DMS 273 (cell line): Measurements from ENCODE around the gene COX4I1.

Source experiments
- DNase-seq: peaks from one replicate; lab custom pipeline; 2025; ENCODE audit not compliant: unreplicated experiment; lab: John Stamatoyannopoulos, UW

Gene COX4I1

DNA sequence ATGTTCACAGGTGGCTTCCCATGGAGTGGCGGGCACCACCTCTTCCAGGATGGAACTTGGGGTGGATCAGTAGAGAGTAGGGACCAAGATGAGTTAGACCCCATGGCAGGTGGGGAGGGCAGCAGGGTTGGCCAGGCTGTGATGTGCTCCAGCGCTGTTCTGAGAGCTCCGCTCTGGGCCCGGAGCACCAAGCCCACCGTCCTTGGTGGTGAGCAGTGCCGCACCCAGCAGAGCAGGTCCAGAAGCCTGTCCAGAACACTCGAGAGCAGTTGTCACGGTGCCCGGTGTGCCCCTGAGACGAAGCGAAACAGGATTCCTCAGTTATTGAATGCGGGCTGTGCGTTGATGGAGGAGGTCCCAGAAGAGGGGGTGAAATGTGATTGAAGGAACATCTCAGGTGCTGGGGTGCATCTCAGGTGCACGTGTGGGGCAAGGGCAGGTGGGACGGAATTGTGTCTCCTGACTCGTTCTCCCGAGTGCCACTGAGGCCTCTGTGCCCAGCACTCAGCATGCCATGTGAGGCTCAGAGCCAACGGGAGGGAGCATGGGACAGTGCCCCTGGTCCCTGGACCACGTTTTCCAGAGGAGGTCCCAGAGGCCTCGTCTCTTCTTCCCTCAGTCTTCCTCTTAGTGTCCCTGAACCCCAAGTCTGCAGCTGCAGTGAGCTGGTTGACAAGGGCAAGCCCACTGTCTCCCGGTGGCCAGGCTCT, 39.5 kb downstream of the COX4I1 start:
- no peak for DNase-seq

DNA sequence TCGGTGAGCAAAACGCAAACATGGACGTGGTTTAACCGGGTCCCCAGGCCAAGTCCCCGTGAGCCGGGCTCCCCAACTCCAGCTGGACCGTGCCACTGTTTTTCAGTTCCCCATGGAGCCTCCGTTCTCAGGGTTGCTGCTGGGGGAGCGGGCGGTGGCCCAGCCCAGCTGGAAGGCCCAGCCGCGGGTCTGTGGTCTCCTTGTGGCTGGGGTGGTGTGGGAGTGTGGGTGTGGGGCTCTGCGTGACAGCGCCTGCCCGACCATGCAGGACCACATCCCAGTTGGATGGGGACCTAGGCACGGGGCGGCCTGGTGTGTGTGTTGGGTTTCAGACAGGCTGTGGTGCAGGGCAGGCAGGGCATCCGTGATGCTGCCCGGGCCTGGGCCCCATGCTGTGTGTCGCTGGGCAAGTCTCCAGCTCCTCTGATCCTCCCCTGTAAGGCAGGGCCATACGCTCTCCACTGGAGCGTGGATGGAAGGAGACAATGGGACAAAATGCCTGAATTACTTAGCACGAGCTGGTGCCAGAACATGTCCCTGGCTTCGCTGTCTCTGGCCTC, 40.3 kb downstream of the COX4I1 start:
- DNase-seq, result no peak

DNA sequence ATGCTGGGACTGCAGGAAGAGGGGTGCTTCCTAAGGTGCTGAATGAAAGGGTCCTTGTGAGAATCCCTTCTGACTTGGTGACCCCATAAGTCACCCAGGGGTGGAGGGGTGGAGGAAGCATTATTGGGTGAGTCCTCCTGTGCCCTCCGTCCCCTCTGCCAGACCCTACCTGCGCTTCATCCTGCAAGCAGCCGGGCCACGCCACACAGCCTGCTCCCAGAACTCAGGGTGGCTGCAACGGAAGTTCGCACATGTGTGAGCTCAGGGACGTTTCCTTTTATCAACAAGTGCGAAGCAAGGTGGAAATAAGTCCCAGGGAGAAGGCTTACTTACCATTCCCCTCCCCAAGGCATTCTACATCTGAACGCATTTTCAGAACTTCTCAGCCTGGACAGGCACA, 40.9 kb downstream of the COX4I1 start:
- DNase-seq, result no peak

DNA sequence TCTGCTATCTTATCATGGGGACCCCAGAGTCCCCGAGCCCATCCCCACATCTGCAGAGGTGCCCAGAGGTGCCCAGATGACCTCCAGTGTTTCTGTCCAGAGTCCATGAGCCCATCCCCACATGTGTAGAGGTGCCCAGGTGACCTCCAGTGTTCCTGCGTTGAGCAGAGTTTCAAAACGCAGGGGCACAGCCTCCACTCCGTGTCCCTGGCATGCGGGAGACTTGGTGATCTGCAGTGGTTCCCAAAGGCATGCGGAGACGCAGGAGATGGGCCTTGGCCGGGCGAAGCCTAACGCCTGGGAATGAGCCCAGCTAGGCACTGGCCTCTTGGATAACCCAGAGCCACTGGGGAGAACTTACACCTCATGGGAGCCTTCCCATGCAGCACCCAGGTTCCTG, 41.3 kb downstream of the COX4I1 start:
- DNase-seq, result no peak

DNA sequence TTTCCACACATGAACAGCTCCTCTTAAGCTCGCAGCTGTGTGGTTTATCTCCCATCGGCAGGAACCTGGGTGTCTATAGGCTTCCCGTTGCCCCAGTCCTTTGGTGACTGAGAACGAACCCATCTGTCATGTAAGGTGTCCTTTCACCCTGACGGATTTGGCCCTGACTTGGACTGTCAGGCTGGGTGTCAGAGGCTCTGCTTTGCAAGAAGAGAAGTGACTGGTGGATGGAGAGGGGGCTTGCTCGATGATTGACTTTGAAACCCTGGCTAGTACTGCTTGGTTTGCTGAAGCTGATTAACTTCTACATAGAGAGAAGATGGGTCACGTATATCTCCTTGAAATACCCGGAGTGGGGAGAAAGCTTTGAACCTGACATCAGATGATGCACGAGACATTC, 42.9 kb downstream of the COX4I1 start:
- DNase-seq, result no peak

DNA sequence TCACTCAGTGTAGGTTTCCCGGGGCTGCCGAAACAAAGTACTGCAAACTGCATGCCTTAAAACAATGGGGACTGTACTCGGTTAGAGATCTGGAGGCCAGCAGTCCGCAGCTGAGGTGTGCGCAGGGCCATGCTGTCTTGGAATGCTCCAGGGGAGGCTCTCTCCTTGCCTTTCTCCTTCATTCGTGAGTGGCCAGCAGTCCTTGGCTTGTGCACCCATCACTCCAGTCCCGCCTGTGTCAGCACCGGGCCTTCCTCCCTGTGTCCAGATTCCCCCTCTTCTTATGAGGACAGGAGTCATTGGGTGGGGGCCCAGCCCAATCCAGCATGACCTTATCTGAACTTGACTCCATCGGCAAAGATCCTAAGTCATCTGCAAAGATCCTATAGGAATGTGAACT, 43.4 kb downstream of the COX4I1 start:
- no peak for DNase-seq

DNA sequence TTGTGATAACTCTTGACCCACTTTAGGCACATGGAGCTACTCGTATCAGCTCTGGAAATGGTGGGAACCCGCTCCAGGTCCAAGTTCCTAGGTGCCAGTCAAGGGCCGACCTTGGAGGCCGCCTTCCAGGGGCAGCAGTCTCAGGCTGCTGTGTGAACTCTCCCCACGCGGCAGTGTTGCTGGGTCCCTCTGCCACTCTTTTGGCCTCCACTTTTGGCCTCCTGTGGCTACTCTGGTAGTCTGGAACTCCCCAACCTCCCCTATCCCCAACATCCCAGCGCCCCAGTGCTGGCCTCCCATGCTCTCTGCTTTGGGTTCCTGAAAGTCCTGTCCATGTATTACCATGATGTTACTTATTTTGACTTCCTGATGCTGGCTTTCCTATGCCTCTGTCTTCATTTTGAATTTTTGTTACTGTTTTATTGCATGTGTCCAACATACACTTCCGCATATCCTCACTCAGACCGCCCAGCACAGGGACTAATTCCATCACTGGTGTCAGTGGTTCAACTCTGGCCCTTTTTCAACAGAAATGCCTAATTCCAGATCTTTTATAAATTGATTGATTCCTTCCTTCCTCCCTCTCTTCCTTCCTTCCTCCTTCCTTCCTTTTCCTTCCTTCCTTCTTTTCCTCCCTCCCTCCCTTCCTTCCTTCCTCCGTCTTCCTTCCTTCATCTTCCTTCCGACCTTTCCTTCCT, 44.1 kb downstream of the COX4I1 start:
- DNase-seq, result no peak

DNA sequence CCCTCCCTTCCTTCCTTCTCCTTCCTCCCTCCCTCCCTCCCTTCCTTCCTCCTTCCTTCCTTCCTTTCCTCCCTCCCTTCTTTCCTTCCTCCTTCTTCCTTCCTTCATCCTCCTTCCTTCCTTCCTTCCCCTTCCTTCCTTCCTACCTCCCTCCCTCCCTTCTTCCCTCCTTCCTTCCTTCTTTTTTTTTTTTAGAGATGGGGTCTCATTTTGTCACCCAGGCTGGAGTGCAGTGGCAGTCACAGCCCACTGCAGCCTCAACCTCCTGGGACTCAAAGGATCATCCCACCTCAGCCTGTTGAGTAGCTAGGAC, 44.6 kb downstream of the COX4I1 start:
- no peak for DNase-seq

DNA sequence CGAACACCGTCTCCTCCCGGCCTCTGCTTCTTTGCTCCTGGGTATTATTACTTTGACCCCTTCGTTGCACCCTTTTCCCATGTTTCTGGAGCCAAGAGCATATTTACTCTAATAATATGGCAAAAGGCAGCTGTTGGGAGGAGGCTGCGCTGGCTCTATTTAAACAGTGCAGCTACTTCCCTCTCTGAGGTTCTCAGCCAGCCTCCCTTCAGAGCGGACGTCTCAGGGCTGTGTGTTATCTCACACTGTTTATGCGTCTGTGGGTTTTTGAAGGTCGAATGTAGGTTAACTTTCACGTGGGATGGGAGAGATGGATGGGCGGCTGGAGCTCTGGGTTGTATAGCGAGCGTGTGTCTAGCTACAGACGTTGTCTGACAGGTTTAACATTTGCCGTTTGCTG, 45.3 kb downstream of the COX4I1 start:
- DNase-seq, result no peak

DNA sequence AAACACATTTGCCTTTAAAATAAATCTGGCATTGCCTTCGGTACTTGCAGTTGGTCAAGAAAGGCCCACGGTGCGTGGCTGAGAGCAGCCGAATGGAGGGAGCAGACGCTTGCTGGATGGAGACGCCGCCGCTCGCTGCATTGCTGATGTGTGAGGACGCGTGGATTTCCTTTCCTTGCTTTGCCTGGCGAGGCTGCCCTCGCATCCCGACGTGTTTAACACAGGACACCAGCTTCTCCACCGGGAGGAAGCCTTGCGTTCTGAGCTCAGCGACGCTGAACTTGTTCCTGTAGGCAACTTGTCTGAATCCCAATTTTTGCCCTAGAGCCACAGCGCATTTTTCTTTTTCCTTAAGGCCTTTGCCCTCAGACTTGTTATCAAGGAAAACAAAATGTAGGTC, 45.8 kb downstream of the COX4I1 start:
- DNase-seq, result no peak

DNA sequence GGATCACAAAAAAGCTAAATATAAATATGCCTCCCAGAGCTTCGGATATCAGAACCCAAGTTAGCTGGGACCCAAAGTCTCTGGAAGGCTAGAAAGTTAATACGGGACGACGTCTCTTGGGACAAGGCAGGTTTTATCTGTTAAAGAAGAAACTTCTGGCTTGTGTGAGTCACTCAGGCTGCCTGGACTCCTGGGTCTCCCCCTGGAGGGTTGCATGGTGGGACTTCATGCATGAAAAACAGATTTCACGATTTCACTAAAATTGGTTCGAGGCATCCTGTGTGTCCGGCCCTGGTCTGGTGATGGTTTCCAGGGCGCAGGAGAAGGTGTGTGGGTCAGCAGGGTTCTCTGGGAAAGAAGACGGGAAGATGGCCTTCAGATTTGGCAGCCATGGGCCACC, 47.0 kb downstream of the COX4I1 start:
- no peak for DNase-seq

DNA sequence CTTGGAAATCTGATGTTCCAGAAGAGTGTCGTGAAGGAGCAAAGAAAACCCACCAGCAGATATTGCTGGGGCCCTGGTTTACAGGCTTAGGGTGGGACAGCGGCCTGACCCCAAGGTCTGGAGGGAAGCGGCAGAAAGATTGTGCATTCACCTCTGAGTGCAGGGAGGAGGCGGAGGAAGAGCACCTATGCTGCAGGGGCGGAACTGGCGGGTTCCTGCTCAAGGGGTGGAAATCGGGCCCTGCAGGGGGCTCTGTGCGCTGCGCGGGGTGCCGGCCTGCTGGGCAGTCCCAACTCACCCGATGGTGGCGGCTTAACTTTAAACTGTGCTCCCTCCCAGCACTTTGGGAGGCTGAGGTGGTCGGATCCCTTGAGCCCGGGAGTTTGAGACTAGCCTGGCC, 47.5 kb downstream of the COX4I1 start:
- DNase-seq, result no peak

DNA sequence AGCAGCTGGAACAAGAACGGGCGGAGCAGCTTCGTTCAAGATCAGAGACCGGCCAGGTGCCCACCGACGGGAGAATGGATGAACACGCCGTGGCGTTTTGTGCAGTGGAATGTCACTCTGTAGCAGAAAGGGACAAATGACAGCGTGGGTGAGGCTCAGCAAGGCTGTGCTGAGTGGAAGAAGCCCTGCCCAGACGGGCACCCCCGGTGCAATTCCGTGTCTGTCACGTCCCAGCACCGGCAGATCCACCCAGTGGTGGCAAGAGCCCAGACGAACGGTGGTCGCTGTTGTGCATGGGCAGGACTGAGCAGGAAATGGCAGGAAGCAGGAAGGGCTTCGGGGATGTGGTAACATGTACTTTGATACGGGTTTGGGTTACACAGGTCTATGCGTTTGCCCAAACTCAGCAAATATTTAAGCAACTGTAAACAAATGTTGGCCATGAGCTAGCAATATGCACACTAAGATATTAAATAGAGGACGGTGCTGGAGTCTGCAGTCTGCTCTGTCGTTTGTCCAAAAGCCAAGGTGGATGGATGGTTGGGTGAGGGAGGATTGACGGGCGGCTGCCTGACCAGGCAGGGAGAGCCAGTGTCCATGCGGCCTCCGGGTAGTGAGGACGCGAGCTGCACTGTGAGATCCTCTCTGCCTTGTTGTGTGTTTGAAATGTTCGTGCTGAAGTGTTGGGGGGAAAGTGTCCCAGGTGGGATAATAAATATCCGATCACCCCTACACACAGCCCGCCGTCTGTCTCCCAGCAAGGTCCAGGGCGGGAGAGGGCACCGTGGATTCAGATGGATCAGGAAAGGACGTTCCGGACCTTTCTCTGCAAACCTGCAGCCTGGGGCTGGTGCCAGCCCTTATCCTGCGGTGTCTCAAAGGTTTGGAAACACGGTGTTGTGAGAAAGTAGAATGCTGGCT, 48.4 kb downstream of the COX4I1 start:
- DNase-seq, result no peak

DNA sequence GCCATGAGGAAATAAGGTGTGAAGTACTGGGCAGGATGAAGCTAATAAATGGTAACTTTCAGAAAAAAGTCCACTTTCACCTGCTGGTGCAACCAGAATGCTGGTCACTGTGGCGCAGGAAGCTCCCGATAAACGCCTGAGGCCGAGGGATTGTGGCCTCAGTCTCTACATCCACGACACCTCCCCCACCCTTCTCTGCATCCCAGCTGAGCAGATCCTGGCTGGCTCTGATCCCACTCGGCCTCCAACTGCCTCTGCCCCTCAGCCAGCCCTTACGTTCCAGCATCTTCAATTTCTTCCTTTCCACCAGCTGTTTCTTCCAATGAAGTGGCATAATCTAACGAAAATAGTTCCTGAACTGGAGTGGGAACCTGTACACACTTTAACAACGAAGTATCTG, 49.5 kb downstream of the COX4I1 start:
- DNase-seq, result no peak

DNA sequence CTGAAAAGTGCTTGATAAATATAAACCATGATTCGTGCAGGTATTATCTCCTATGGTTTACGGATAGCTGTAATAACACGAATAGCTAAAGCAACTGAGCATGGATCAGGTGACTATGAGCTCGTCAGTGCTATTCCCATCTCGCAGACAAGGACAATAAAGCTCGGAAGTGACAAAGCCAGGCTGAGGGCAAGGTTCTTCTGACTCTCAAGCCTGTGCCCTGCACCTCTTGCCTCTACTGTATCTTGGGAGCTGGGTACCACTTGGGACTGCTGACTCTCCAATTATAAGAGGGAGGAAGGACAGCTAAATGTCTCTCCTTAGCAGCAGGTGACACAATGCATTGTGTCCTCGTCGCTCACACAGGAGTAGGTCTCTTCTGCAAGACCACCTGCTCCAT, 49.9 kb downstream of the COX4I1 start:
- no peak for DNase-seq

DNA sequence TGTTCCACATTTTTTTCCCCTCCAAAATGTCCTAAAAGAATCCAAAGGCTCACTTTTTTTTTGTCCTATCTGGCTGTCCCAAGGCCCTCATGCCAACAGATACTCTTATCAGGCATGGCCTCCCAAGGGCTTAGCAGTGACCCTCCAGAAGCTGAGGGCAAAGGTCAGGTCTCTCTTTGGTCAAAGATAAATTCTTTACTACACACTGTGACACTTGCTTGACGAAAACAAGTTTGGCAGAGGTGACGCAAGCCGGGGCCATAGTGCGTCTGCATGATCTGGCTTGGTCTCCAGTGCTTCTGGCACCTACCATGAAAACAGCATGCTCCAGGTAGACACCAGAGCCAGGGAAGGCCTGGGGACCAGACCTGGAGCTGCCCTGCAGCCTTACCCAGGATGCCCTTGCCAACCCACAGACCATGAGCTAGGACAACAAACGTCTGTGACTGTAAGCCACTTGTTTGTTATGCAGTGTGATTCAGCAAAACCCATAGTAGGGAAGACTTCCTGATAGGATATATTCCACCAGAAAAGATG, 50.9 kb downstream of the COX4I1 start:
- DNase-seq, result no peak

DNA sequence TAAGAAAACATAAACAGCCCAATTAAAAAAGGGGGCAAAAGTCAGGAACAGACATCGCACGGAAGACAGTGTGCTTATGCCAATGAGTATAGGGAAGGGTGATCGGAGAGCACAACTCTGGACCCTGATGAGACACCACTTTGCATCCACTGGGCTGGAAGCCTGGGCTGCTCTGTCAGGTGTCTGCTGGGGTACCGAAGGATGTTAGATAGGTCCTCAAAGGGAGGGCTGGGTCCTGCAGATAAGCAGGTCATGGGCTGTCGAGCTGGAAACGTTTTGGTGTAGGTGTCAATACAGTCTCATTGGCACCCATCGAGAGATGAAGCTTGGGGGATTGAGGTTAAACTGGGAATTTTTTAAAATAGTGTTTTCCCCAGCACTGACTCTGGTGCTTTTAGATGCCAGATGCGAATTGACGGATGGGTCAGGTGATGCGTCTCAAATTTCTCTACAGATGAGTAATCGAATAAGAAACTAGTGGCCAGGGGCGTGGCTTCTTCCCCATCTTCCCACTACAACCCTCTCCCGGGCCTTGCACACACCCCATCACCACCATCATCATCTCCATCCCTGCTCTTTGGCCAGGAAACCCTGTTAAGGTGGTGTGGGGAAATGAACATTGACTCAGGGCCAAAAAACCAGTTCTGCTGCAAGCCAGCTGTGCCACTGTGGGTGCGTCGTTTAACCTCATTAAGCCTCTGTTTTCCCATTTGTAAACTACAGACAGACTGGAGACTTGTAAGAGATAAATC, 51.7 kb downstream of the COX4I1 start:
- DNase-seq, result no peak

DNA sequence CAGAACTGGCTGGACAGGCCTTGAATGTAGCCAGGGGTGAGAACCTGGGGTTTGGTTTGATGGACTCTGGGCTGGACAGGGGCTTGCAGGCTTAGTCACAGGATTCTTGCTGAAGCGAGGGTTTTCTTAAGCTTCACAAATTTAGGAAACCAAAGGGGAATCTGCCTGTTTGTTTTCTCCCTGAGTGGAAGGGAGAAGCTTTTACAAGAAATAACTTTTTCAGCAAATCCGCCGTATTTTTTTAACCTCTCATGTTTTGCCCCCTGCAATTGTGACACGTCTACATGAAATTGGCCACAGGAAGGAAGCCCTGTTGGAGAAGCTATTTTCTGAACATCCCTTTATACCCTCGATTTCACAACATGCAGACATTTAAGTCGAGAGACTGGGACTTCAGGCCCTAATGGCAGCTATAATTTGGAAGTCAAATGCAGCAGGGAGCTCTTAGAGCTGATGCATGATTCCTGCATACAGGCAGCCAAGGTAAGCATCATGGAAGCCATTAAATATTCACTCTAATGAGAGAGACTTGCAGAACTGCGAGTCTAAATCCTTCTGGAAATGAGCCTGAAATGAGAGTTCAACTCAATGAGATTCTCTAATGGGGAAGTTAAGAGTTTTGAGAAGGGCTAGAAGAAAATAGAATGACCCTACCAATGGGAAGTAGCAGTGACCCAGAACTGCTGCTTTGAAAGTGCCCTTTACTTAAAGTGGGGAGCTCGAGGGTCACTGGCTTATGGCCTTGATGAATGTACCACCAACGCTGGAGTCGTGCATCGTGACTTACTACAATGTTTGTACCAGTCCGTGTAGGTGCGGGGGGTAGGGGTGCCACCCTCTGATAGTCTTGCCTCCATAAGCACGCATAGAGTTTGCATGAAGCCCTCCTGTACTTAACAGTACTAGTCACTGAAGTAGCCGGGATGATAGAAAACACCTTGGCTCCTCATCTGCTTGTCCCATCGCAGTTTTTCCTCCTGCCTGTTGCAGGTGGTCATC, 54.4 kb downstream of the COX4I1 start:
- DNase-seq, result no peak

DNA sequence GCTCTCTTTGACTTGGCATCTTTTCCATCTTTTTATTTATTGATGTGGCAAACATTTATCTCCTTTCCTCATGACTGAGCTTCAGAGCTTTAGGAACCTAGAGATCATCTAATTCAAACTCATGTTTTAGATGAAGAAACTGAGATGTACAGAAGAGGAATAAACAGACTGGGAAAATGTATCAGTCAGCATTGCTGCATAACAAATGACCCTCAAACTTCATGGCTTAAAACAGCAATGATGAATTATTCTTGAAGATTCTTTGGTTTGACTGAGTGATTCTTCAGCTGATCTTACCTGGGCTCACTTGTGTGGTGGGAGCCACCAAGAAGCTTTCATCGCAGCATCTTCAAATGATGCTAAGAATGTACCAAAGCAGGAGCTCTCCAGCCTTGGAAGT, 55.4 kb downstream of the COX4I1 start:
- no peak for DNase-seq

DNA sequence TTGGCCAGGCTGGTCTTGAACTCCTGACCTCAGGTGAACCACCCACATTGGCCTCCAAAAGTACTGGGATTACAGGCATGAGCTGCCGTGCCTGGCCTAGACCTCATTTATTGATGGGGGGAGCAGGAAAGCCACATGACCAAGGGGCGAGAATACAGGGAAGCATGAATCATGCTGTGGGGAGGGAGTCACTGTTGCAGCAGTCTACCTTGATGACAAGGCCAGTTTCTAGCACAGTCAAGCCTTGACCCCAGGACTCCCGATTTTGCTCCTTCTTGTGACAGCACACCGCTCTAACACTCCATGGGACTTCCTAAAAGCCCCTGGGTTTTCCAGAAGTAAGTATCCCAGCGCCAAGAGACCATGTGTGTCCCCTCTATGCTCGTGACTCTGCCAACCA, 56.6 kb downstream of the COX4I1 start:
- DNase-seq, result no peak
